Suprapubic skin (tissue), 4 donors: ENCODE measurements around the gene DMPK.

Experiments used
- EP300 ChIP-seq: sonication (generic); formaldehyde crosslinking; IDR thresholded peaks from one replicate; pipeline ENCODE4 v1.6.1; 2017; ENCODE audit warnings: antibody characterized with exemption
- POLR2A ChIP-seq, 2 donors: fragments of 450-650 bp; IDR thresholded peaks; one replicate each; pipeline ENCODE4 v1.6.1; 2017; ENCODE audit warnings: antibody characterized with exemption in 2 of 2, mild to moderate bottlenecking in 2 of 2, moderate library complexity in 2 of 2
- POLR2AphosphoS5 ChIP-seq, 3 donors: sonication (generic); formaldehyde crosslinking; IDR thresholded peaks; one replicate each; pipeline ENCODE4 v1.6.1; 2017; ENCODE audit warnings: antibody characterized with exemption in 3 of 3
- TF ChIP-seq, protein P1 (sequence below), 2 donors: fragments of 200-600 bp in 1 of 2; fragments of 450-650 bp in 1 of 2; sonication (generic) in 1 of 2; IDR thresholded peaks; one replicate each; pipeline ENCODE4 v1.5.1; 2016 to 2019; ENCODE audit warnings: antibody characterized with exemption in 2 of 2, mild to moderate bottlenecking in 1 of 2, moderate library complexity in 1 of 2

DNA sequence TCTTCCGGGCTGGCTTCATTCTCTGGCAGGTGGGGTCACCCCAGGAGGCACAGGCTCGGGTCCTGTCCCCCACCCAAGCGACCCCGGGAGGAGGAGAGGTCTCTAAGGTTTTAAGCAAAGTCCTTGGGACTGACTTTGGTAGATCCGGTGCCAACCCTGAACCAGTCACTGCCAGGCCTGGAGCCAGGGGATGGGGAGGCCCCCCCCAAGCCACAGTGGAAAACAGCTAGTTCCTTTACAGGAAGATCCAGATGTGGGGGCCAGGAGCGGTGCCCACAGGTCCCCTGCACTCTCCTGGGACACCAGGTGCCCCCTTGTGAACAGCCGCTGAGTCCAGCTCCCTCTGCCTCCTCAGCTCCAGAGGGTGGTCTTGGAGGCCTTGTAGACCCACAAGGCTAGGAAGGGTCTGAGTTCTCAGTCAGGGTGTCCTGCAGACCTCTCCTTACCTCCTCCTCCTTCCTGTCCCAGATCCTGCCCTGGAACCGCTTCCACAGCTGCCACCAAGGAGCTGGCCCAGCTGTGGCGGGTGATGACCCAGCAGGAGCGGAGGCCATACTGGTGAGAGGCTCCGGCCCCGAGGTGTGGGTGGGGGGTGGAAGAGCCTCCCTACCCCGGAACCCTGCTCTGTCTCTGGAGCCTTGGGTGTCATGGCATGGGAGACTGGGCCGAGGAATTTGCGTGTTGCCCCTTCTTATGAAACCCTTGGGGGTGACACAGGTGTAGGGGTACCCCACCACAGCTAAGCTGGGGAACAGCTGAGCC lies 19.2 kb downstream of the DMPK start:
- TF ChIP-seq, protein P1, sequence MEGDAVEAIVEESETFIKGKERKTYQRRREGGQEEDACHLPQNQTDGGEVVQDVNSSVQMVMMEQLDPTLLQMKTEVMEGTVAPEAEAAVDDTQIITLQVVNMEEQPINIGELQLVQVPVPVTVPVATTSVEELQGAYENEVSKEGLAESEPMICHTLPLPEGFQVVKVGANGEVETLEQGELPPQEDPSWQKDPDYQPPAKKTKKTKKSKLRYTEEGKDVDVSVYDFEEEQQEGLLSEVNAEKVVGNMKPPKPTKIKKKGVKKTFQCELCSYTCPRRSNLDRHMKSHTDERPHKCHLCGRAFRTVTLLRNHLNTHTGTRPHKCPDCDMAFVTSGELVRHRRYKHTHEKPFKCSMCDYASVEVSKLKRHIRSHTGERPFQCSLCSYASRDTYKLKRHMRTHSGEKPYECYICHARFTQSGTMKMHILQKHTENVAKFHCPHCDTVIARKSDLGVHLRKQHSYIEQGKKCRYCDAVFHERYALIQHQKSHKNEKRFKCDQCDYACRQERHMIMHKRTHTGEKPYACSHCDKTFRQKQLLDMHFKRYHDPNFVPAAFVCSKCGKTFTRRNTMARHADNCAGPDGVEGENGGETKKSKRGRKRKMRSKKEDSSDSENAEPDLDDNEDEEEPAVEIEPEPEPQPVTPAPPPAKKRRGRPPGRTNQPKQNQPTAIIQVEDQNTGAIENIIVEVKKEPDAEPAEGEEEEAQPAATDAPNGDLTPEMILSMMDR (IDR thresholded peaks at IDR 0.05): no peak
- TF ChIP-seq POLR2AphosphoS5 (IDR thresholded peaks at IDR 0.05) (no peak), EP300 (no peak), POLR2A (IDR thresholded peaks at IDR 0.05) (no peak)
